H9 (cell line): ENCODE results near the gene CACHD1. TPM values are rescaled to one million over a fixed set of nuclear protein-coding genes. Genes with fewer than 3 reads are reported as not detected.

Experiments used
- DNase-seq: peaks from one replicate; pipeline ENCODE4 v3.0.0-alpha.2; 2017
- H2AFZ ChIP-seq: one replicate; pipeline ENCODE4 v1.6.1; 2013; ENCODE audit warnings: mild to moderate bottlenecking, low read length, control low read depth, moderate library complexity
- H2AK5ac ChIP-seq: 2 replicates; pipeline ENCODE4 v1.6.1; 2013; ENCODE audit warnings: low read length, control low read depth, mixed read lengths; ENCODE audit not compliant: insufficient read length
- H2BK120ac ChIP-seq: one replicate; pipeline ENCODE4 v1.6.1; 2013; ENCODE audit warnings: low read depth, mild to moderate bottlenecking, low read length, control low read depth, inconsistent platforms; ENCODE audit not compliant: poor library complexity, severe bottlenecking
- H2BK12ac ChIP-seq: 2 replicates; pipeline ENCODE4 v1.6.1; 2013; ENCODE audit warnings: low read length, control low read depth, mixed read lengths, low read depth; ENCODE audit not compliant: insufficient read length
- H2BK15ac ChIP-seq: 2 replicates; pipeline ENCODE4 v1.6.1; 2013; ENCODE audit warnings: low read depth, low read length, control low read depth
- H2BK20ac ChIP-seq: one replicate; pipeline ENCODE4 v1.6.1; 2013; ENCODE audit warnings: low read depth, mild to moderate bottlenecking, low read length, control low read depth, inconsistent platforms; ENCODE audit not compliant: poor library complexity, severe bottlenecking
- H2BK5ac ChIP-seq: 2 replicates; pipeline ENCODE4 v1.6.1; 2013; ENCODE audit warnings: low read length, control low read depth, mixed read lengths; ENCODE audit not compliant: insufficient read length
- H3K14ac ChIP-seq: 2 replicates; pipeline ENCODE4 v1.6.1; 2013; ENCODE audit warnings: low read length, control low read depth; ENCODE audit not compliant: insufficient read depth
- H3K18ac ChIP-seq: 2 replicates; pipeline ENCODE4 v1.6.1; 2013; ENCODE audit warnings: low read depth, mild to moderate bottlenecking, mixed read lengths, low read length, control low read depth; ENCODE audit not compliant: insufficient read length
- H3K23ac ChIP-seq: 2 replicates; pipeline ENCODE4 v1.6.1; 2013; ENCODE audit warnings: low read length, control low read depth, mixed read lengths, low read depth; ENCODE audit not compliant: insufficient read length
- H3K23me2 ChIP-seq: 2 replicates; pipeline ENCODE4 v1.6.1; 2013; ENCODE audit warnings: low read depth, mild to moderate bottlenecking, mixed read lengths, low read length, control low read depth; ENCODE audit not compliant: insufficient read length, poor library complexity, severe bottlenecking
- H3K27ac ChIP-seq: 2 replicates; pipeline ENCODE4 v1.5.1; 2013; ENCODE audit warnings: low read length, control low read depth, mixed read lengths, low read depth; ENCODE audit not compliant: insufficient read length
- H3K27me3 ChIP-seq: 2 replicates; pipeline ENCODE4 v1.6.1; 2013; ENCODE audit warnings: low read length, control low read depth, inconsistent platforms; ENCODE audit not compliant: insufficient read depth
- H3K4ac ChIP-seq: 2 replicates; pipeline ENCODE4 v1.6.1; 2013; ENCODE audit warnings: low read depth, mild to moderate bottlenecking, control low read depth, inconsistent platforms, low read length, moderate library complexity
- H3K4me1 ChIP-seq: 2 replicates; pipeline ENCODE4 v1.6.1; 2013; ENCODE audit warnings: low read length, control low read depth, inconsistent platforms; ENCODE audit not compliant: insufficient read depth
- H3K4me2 ChIP-seq: 2 replicates; pipeline ENCODE4 v1.6.1; 2013; ENCODE audit warnings: low read length, control low read depth, mixed read lengths; ENCODE audit not compliant: insufficient read length, insufficient read depth
- H3K56ac ChIP-seq: 2 replicates; pipeline ENCODE4 v1.6.1; 2013; ENCODE audit warnings: low read depth, mild to moderate bottlenecking, mixed read lengths, low read length, control low read depth; ENCODE audit not compliant: insufficient read length
- H3K79me1 ChIP-seq: 2 replicates; pipeline ENCODE4 v1.6.1; 2013; ENCODE audit warnings: low read depth, mild to moderate bottlenecking, moderate library complexity, low read length, control low read depth, inconsistent platforms; ENCODE audit not compliant: insufficient read depth, poor library complexity, severe bottlenecking
- H3K79me2 ChIP-seq: 2 replicates; pipeline ENCODE4 v1.6.1; 2013; ENCODE audit warnings: low read length, control low read depth, inconsistent platforms; ENCODE audit not compliant: insufficient read depth
- H3K9ac ChIP-seq: 2 replicates; pipeline ENCODE4 v1.6.1; 2013; ENCODE audit warnings: low read length, control low read depth, mixed read lengths; ENCODE audit not compliant: insufficient read length; ENCODE audit errors: extremely low read depth
- H3K9me3 ChIP-seq: one replicate; pipeline ENCODE4 v1.6.1; 2013; ENCODE audit warnings: low read depth, low read length, inconsistent platforms; ENCODE audit not compliant: control insufficient read depth
- H3T11ph ChIP-seq: one replicate; pipeline ENCODE4 v1.6.1; 2013; ENCODE audit warnings: mild to moderate bottlenecking, low read length, control low read depth, inconsistent platforms
- H4K20me1 ChIP-seq: one replicate; pipeline ENCODE4 v1.6.1; 2013; ENCODE audit not compliant: control insufficient read depth, insufficient read length, insufficient read depth
- H4K5ac ChIP-seq: 2 replicates; pipeline ENCODE4 v1.6.1; 2013; ENCODE audit warnings: low read depth, mild to moderate bottlenecking, mixed read lengths, low read length, control low read depth; ENCODE audit not compliant: insufficient read length
- H4K8ac ChIP-seq: replicated peaks from 2 replicates; pipeline ENCODE4 v1.6.1; 2013; ENCODE audit warnings: low read length, control low read depth, mixed read lengths, low read depth; ENCODE audit not compliant: insufficient read length
- H4K91ac ChIP-seq: 2 replicates; pipeline ENCODE4 v1.6.1; 2013; ENCODE audit warnings: low read depth, mild to moderate bottlenecking, moderate library complexity, mixed read lengths, low read length, control low read depth; ENCODE audit not compliant: insufficient read length
- H3K27ac Mint-ChIP-seq, 3 experiments: 2 replicates in 2 of 3; 3 replicates in 1 of 3; pipeline ENCODE4 v1.8.0; 2020 to 2021; ENCODE audit warnings: mixed read lengths in 3 of 3, mild to moderate bottlenecking in 1 of 3, moderate library complexity in 1 of 3
- H3K27me3 Mint-ChIP-seq: 2 replicates; pipeline ENCODE4 v1.8.0; 2021; ENCODE audit warnings: low read depth, mild to moderate bottlenecking, moderate library complexity, mixed read lengths
- H3K36me3 Mint-ChIP-seq, 3 experiments: 2 replicates in 2 of 3; 3 replicates in 1 of 3; pipeline ENCODE4 v1.8.0; 2020 to 2021; ENCODE audit warnings: low read depth in 3 of 3, mixed read lengths in 3 of 3; ENCODE audit not compliant: insufficient read depth in 1 of 3
- H3K4me1 Mint-ChIP-seq, 2 experiments: 2 replicates each; pipeline ENCODE4 v1.8.0; 2020; ENCODE audit warnings: mixed read lengths in 2 of 2
- H3K4me3 Mint-ChIP-seq, 2 experiments: 2 replicates in 1 of 2; 3 replicates in 1 of 2; pipeline ENCODE4 v1.8.0; 2020 to 2021; ENCODE audit warnings: mild to moderate bottlenecking in 2 of 2, mixed read lengths in 2 of 2, moderate library complexity in 1 of 2
- H3K9me3 Mint-ChIP-seq, 2 experiments: 2 replicates in 1 of 2; 3 replicates in 1 of 2; pipeline ENCODE4 v1.8.0; 2020; ENCODE audit warnings: mild to moderate bottlenecking in 2 of 2, mixed read lengths in 2 of 2, moderate library complexity in 1 of 2
- CTCF ChIP-seq: fragments of 200-600 bp; sonication (generic); conservative IDR thresholded peaks from 3 replicates; pipeline ENCODE4 v1.8.0; 2021; ENCODE audit warnings: antibody characterized with exemption, mild to moderate bottlenecking
- WGBS: extraction: QIAGEN DNeasy Blood & Tissue Kit; methylation state at CpG from one replicate; pipeline ENCODE4 v1.1.7; 2013; ENCODE audit warnings: missing lambda C conversion rate, low lambda C conversion rate, mixed read lengths; ENCODE audit not compliant: insufficient read length; ENCODE audit errors: extremely low coverage; 5-methylcytosine and 5-hydroxymethylcytosine counted together
- total RNA-seq: library from RNA; stranded (reverse); gene quantifications from 2 replicates; pipeline ENCODE4 v1.2.1, GENCODE V29; 2021

The CACHD1 gene
- total RNA-seq, 1 experiment from 2014 or later = 94.2 TPM

DNA sequence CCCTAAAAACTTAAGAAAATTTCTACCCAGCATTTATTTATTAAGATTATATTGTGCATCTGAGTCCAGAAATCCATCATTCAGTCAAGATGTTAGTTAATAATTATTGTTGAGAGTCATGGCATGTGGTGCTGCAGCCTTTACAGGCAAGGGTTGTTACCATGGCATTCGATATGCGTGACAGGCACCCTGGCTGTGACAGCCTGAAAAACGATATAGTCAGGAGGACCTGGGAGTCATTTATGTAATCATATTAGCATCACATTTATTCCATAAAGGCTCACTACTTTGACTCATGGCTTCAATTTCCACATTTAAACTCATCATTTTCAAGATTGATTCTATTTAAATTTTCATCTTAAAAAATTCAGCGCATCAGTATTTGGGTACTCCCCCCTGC is 68.0 kb downstream of the CACHD1 start:
- Histone ChIP-seq H3K56ac (no peak overlapping the region), H3K4me2 (no peak overlapping the region), H2BK20ac (no peak overlapping the region), H3K79me2 (peaks cover 15% of the 10 kb centered on the region; the same call in 1 of the 2 replicates), H3K18ac (no peak overlapping the region), H3K23ac (no peak overlapping the region), H3K9me3 (no peaks in the 10 kb centered on the region), H4K8ac (no peak overlapping the region), H2AK5ac (no peak overlapping the region), H2BK5ac (no peak overlapping the region), H3K27ac (no peak overlapping the region), H4K91ac (no peak overlapping the region), H3K14ac (no peak overlapping the region), H2BK15ac (no peak overlapping the region), H3K9ac (no peak overlapping the region), H4K5ac (no peak overlapping the region), H4K20me1 (no peaks in the 10 kb centered on the region), H2BK12ac (no peak overlapping the region), H2BK120ac (no peak overlapping the region), H3K4ac (no peak overlapping the region), H3K23me2 (no peaks in the 10 kb centered on the region), H3K27me3 (no peaks in the 10 kb centered on the region), H3T11ph (no peak overlapping the region), H3K4me1 (peaks cover 18% of the 10 kb centered on the region; the same call in 1 of the 2 replicates), H2AFZ (no peak overlapping the region), H3K79me1 (no peaks in the 10 kb centered on the region)
- DNase-seq = no peak
- peaks cover 5 to 12% (median 9%) of the 10 kb centered on the region in 3 experiments; a peak in 6 of 7 replicates for H3K36me3 Mint-ChIP-seq
- peaks cover 70 to 71% of the 10 kb centered on the region in 2 experiments for H3K4me1 Mint-ChIP-seq
- peaks cover 4% of the 10 kb centered on the region in 2 experiments; a peak in 2 of 5 replicates for H3K9me3 Mint-ChIP-seq
- WGBS = no CpG with 5 or more reads among the region's 4 CpGs
- no peaks in the 10 kb centered on the region for H3K27me3 Mint-ChIP-seq
- H3K4me3 Mint-ChIP-seq = no peak overlapping the region
- H3K27ac Mint-ChIP-seq = no peak overlapping the region
- TF ChIP-seq CTCF = no peak
